Non-pigmented ciliary epithelial cell (primary cell): Measurements from ENCODE around the gene TRIP12.
"Not testable (repeated sequence)": the region's sequence is repeated elsewhere in the genome, so short reads cannot be mapped to it uniquely, and the experiment has no call there.

Experiments
- DNase-seq: peaks from one replicate; pipeline ENCODE4 v3.0.0-alpha.2; 2010; ENCODE audit warnings: low read depth

Gene TRIP12

GRCh38 chr2:229831805-229832509 is 89.9 kb downstream of the TRIP12 start:
- DNase-seq = no peak

DNA sequence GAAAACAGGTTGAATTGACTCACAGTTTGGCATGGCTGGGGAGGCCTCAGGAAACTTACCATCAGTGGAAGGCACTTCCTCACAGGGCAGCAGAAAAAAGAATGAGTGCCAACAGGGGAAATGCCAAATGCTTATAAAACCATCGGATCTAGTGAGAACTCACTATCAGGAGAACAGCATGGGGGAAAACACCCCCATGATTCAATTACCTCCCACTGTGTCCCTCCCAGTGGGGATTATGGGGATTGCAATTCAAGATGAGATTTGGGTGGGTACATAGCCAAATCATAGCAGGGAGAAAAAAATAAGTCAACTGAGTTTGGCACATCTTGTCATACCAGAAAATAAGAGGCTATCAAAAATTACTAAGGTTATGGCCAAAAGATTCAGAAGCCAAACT is 96.3 kb downstream of the TRIP12 start:
- no peak for DNase-seq

GRCh38 chr2:229821316-229821715 is 100.5 kb downstream of the TRIP12 start:
- no peak for DNase-seq

DNA sequence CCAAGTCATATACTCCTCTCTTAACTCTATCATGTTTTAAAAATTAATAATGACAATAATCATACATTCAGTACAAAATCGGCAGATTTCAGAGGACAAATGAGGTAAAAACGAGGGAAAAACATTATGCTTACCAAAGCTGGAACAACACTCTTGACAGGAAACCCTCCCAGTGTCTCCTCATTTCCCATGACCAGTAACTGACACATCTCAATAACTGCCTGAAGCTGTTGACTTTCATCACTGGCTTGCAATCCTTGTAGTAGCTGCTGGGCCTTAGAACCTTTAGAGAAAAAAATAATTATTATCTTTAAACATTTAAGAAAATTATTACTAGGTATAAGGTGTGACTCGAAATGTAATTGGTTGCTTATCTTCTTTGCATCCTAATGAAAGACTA is 103.6 kb downstream of the TRIP12 start:
- no peak for DNase-seq

GRCh38 chr2:229815858-229816257 is 106.0 kb downstream of the TRIP12 start:
- no peak for DNase-seq

DNA sequence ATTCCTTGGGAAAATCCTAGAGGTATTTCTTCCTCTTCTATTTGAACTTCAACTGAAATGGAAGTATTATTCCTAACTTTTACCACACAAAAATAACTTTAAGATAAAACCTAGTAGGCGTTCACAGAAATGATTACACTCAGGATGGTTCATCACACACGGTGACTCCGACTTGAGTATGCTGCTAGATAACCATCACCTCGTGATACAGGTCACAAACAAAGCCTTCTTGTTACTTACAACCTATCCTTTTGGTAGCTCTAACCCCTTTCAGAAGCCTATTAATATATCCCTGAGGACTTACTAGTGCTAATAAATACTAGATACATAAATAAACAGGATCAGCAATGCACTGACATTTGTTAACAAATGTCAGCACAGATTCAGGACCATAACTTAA is 106.5 kb downstream of the TRIP12 start:
- no peak for DNase-seq

DNA sequence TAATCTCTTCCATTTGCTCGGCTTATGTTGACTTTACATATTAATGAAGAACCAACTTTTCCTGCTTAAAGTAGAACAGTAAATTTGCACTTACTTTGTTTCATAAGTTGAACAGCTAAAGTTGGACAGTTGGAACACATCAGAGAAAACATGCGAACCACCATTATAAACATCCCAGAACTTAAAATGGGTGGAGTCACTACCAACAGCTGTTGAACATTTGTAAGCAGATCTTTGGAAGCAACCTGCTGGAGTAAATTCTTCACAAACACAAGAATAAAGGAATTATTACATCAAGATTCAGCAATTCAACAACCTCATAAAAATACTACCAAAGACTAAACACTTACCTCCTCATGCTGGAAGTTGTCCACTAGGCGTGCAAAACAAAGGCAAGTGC is 111.0 kb downstream of the TRIP12 start:
- no peak for DNase-seq

DNA sequence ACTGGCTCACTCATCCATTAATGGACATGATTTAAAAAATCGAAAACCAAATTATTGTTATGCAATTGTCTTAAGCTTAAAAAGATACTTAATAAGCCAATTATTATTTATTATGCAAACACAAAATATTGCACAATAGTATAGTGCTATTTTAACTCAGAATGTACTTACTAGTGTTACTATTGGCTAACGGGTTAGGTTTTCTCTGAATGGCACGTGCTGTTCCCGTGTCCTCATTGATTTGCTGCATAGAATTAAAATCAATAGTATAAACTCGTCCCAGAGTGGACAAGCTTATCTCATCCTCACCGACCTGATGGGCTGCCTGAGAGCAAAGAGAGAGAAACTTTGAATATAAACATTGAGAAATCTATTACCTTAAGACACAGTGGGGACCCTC is 116.2 kb downstream of the TRIP12 start:
- DNase-seq = no peak

DNA sequence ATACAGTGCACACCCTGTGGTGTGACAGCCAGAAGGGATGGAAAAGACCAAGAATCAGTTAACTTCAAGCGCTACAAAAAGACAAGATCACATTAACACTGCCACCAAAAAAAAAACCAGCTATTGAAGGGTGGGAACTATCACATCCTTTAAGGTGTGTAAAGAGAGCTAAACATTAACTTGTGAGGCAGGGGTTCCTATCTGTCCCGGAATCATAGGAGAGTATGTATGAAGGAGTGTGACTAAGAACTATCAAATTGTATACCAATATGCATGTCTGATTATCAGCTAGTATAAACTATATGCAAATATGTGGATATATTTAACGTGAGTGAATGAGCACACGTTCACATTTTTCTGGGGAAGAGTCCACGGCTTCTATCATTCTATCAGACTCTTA is 119.0 kb downstream of the TRIP12 start:
- no peak for DNase-seq

- no peak for DNase-seq
Measured at GRCh38 chr2:229800997-229801754, 120.6 kb downstream of the TRIP12 start.

- no peak for DNase-seq
Measured at GRCh38 chr2:229798446-229799155, 123.2 kb downstream of the TRIP12 start.

- no peak for DNase-seq
Measured at GRCh38 chr2:229795058-229795457, 126.8 kb downstream of the TRIP12 start.

DNA sequence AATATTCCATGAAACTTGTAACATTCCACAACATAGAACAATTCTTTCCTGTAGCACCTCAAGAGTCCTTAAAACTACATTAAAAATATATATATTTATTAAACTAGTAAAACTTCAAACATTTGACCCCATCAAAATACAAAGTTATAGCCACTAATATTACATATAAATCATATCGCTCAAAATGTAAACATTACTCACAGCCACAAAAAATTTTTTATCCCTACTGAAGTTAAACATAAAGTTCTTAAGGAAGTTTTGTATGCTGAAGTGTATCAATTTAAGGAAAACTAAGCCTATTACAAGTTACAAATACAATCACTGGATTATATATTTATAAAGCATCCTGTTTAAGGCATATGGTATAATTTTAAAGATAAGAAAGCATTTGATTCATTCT is 127.2 kb downstream of the TRIP12 start:
- no peak for DNase-seq

DNA sequence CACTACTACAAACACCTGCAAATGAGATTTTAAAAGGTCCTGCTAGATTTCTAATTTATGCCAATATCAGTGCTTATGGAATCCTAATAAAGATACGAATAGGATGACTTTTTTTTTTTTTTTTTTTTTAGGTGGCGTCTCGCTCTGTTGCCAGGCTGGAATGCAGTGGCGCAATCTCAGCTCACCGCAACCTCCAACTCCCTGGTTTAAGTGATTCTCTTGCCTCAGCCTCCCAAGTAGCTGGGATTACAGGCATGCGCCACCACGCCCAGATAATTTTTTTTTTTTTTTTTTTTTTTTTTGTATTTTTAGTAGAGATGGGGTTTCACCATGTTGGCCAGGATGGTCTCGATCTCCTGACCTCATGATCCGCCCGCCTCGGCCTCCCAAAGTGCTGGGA is 135.5 kb downstream of the TRIP12 start:
- DNase-seq = not testable (repeated sequence)

DNA sequence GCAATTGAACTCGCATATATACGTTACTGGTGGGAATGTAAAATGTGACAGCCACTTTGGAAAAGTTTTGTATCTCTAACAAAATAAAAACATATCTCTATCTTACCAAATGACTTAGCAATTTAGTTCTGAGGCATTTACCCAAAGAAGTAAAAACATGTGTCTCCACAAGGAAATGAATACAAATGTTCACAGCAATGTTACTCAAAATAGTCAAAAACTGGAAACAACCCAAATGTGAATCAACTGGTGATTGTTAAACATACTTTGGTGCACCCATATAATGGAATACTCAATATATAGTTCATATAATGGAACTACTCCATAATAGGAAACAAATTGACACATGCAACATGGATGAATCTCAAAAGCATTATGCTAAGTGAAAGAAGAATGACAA is 137.0 kb downstream of the TRIP12 start:
- DNase-seq = no peak

DNA sequence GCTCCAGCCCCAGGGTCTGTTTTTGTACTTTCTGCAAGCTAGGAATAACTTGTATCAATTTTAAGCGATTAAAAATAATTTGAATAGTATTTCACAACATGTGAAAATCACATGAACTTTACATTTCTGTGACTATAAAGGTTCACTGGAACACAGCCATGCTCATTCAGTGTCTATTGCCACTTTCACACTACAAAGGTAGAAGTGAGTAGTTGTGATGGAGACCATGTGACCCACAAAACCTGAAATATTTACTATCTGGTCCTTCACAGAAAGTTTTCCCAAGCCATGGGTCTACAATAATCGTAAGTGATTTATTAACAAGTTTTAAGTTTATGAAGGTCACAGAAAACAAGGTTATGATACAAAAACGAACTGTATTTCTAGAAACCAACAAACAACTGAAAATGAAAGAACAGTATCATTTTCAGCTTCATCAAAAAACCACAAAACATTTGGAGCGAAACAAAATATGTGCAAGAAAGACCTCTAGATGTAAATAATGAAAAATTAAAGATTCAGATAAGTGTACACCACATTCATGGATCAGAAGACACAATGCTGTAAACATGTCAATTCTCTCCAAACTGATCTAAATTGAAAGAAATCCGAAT is 138.6 kb downstream of the TRIP12 start:
- DNase-seq = no peak

- DNase-seq = peak; percentile 31
Measured at GRCh38 chr2:229780856-229781773, 140.7 kb downstream of the TRIP12 start.

- DNase-seq = no peak
Measured at GRCh38 chr2:229779650-229780049, 142.2 kb downstream of the TRIP12 start.

- DNase-seq = no peak
Measured at GRCh38 chr2:229777716-229778115, 144.1 kb downstream of the TRIP12 start.

DNA sequence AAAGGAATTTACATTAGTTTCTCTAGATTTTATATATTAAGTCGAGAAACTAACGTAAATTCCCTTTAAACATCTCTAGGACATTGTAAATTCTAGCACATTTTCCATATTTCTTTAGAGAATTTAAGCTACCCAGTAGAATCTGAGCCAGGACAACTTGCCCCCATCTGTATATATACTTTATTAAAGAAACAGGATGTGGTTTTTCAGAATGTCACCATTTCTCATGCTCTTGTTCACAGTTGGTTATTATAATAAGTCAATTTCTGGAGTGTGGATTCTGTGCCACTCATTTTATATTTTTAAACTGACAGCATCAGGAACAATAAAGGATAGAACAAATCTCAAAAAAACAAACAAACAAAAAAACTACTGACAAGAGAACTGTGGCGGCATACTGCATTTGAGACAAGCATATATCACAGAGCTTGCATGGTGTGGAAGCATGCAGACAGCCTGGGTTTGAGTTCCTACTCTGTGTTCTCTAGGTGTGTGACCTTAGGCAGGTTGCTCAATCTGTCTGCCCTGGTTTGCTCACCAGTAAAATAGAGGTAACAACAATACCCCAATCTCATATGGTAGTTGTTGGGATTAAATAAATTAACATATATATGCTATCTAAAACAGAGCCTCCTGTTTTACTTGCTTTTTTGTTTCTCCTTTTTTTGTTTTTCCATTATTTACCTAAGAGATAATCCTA is 146.0 kb downstream of the TRIP12 start:
- DNase-seq = no peak

DNA sequence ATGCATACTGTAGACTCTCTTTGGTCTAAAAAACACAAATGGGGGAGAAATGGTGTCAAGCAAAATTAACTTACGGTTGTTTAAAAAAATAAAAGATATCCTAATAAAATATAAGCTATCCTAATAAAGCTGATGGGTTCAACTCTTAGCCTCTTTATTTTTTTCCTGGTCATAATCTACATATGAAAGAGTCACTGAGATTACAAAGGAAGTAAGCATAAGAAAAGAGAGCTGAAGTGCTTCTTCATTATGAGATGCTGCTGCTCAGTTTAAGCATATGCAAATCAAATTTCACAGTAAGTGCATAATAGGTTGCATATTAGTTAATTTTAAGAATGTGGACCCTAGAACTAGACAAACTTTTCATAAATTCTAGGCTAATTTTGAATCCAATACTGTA is 147.6 kb downstream of the TRIP12 start:
- no peak for DNase-seq
